Mucosa of descending colon (tissue), 3 donors: ENCODE results near the gene JPH3. TPM values are rescaled to one million over a fixed set of nuclear protein-coding genes. Genes with fewer than 3 reads are reported as not detected.

ENCODE experiments used
- ATAC-seq: fragments of 200-7000 bp; cut with Tn5 transposase; one replicate; pipeline ENCODE4 v1.9.1; 2020; ENCODE audit warnings: mild to moderate bottlenecking, moderate library complexity
- DNase-seq, 3 donors: peaks; one replicate each; pipeline ENCODE4 v3.0.0-alpha.2; 2020
- H3K36me3 ChIP-seq: fragments of 200-600 bp; one replicate; pipeline ENCODE4 v1.8.0; 2021; ENCODE audit warnings: low read depth, mild to moderate bottlenecking
- H3K4me1 ChIP-seq: fragments of 200-600 bp; one replicate; pipeline ENCODE4 v1.8.0; 2021; ENCODE audit warnings: low read depth, mild to moderate bottlenecking
- H3K4me3 ChIP-seq: fragments of 200-600 bp; one replicate; pipeline ENCODE4 v1.8.0; 2021; ENCODE audit warnings: mild to moderate bottlenecking
- H3K9me3 ChIP-seq: fragments of 200-600 bp; one replicate; pipeline ENCODE4 v1.8.0; 2021; ENCODE audit warnings: mild to moderate bottlenecking
- CTCF ChIP-seq: fragments of 200-600 bp; IDR thresholded peaks from one replicate; pipeline ENCODE4 v1.8.0; 2022; ENCODE audit warnings: antibody characterized with exemption, mild to moderate bottlenecking
- intact Hi-C, 2 donors: fragments of 100-400 bp; cut with DNase I in 1 of 2; cut with micrococcal nuclease in 1 of 2; formaldehyde crosslinking; loops; one replicate each; pipeline versions ENCODE4 v1.11.0 to v1.11.1; 2022; cut with DNase I, micrococcal nuclease
- total RNA-seq, 3 donors: library from RNA; stranded (reverse); fragmentation: NEBNext Ultra II Directional in 2 of 3; extraction: Animal tissue kit (Norgen Biotek cat#: 25700) in 2 of 3; gene quantifications; one replicate each; pipeline versions ENCODE4 v1.2.1 to v1.2.4, GENCODE V29; 2021 to 2023
- donor health status: DM: no; HTN: no; CAD: no; lungs with moderate emphysema.
- donor health status: DM: no; HTN: no; CAD: no.
- donor health status: DM: no; HTN: yes; CAD: no.

The JPH3 gene
- total RNA-seq, 3 donors from 2014 or later, result 0.17 to 2.1 (median 0.84) TPM

- Histone ChIP-seq H3K9me3 (no peaks in the 10 kb centered on the region), H3K4me1 (no peaks in the 10 kb centered on the region), H3K4me3 (no peak overlapping the region), H3K36me3 (no peaks in the 10 kb centered on the region)
- intact Hi-C loops, result no loop called here
- TF ChIP-seq CTCF, result no peak
- DNase-seq (no peak), ATAC-seq (no peak)
Observed at GRCh38 chr16:87613961-87614360, 11.7 kb downstream of the JPH3 start.

- no peaks in the 10 kb centered on the region for H3K4me1 ChIP-seq
- no peak overlapping the region for H3K4me3 ChIP-seq
- H3K9me3 ChIP-seq, result no peaks in the 10 kb centered on the region
- intact Hi-C loops, result no loop called here
- DNase-seq (no peak), ATAC-seq (no peak)
- no peaks in the 10 kb centered on the region for H3K36me3 ChIP-seq
- TF ChIP-seq CTCF, result no peak
Observed at GRCh38 chr16:87615621-87616041, 13.3 kb downstream of the JPH3 start.

- DNase-seq (no peak), ATAC-seq (no peak)
- intact Hi-C loops, result no loop called here
- Histone ChIP-seq H3K9me3 (no peaks in the 10 kb centered on the region), H3K4me1 (no peaks in the 10 kb centered on the region), H3K36me3 (no peaks in the 10 kb centered on the region), H3K4me3 (no peak overlapping the region)
- no peak for TF ChIP-seq CTCF
Observed at GRCh38 chr16:87616556-87616955, 14.2 kb downstream of the JPH3 start.

- no peaks in the 10 kb centered on the region for H3K9me3 ChIP-seq
- no peak overlapping the region for H3K4me3 ChIP-seq
- ATAC-seq (no peak), DNase-seq (no peak)
- intact Hi-C loops, result no loop called here
- no peaks in the 10 kb centered on the region for H3K36me3 ChIP-seq
- TF ChIP-seq CTCF, result no peak
- no peaks in the 10 kb centered on the region for H3K4me1 ChIP-seq
Observed at GRCh38 chr16:87618216-87618615, 15.9 kb downstream of the JPH3 start.

- no peak for TF ChIP-seq CTCF
- DNase-seq (peak in 1 of 3 donors; percentile 2), ATAC-seq (no peak)
- H3K9me3 ChIP-seq, result no peaks in the 10 kb centered on the region
- H3K4me3 ChIP-seq, result no peak overlapping the region
- H3K36me3 ChIP-seq, result no peaks in the 10 kb centered on the region
- no peaks in the 10 kb centered on the region for H3K4me1 ChIP-seq
- intact Hi-C loops, result no loop called here
Observed at GRCh38 chr16:87619360-87620200, 17.3 kb downstream of the JPH3 start.
